H1 (cell line): ENCODE results near the gene GRM1.

ENCODE experiments used
- CHD1 ChIP-seq: IDR thresholded peaks from 2 replicates; pipeline ENCODE4 v1.6.1; 2012; ENCODE audit warnings: low read depth, low read length, improper control_type of control experiment
- CTCF ChIP-seq, 3 experiments: IDR thresholded peaks; 1 replicate in 2 of 3; 2 replicates in 1 of 3; pipeline versions ENCODE4 v1.5.1 to v1.6.1; 2011; ENCODE audit warnings: low read length in 3 of 3, mild to moderate bottlenecking in 3 of 3, inconsistent platforms in 2 of 3, low read depth in 1 of 3, moderate library complexity in 1 of 3; ENCODE audit not compliant: insufficient read depth in 1 of 3; ENCODE audit errors: control extremely low read depth in 1 of 3
- JUN ChIP-seq: IDR thresholded peaks from 2 replicates; pipeline ENCODE4 v1.6.1; 2011; ENCODE audit warnings: low read depth, mild to moderate bottlenecking, improper control_type of control experiment, low read length

DNA sequence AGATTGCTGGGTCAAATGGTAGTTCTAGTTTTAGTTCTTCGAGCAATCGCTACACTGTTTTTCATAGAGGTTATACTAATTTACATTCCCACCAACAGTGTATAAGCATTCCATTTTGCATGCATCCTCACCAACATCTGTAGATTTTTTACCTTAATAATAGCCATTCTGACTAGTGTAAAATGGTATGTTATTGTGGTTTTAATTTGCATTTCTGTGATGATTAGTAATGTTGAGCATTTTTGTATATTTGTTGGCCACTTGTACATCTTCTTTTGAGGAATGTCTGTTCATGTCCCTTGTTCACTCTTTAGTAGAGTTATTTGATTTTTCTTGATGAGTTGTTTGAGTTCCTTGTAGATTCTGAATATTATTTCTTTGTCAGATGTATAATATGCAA is 236.2 kb downstream of the GRM1 start:
- no peak for TF ChIP-seq CTCF (IDR thresholded peaks at IDR 0.05; ENCODE audit: control extremely low read depth in 1 of 3, insufficient read depth in 1 of 3, low read depth in 1 of 3, low read length in 3 of 3)
- no peak for TF ChIP-seq JUN
- TF ChIP-seq CHD1: no peak
